ENCODE measurements around the gene SLC51A.

Gene SLC51A

DNA sequence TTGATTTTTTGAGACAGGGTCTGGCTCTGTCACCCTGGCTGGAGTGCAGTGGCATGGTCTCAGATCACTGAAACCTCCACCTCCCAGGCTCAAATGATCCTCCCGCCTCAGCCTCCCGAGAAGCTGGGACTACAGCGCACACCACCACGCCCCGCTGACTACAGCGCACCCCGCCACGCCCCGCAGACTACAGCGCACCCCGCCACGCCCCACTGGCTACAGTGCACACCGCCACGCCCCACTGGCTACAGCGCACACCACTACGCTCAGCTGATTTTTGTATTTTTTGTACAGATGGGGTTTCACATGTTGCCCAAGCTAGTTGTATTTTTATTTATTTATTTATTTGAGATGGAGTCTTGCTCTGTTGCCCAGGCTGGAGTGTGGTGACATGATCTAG is 35.6 kb downstream of the SLC51A start:
- no peak overlapping the region for H4K8ac ChIP-seq (ENCODE audit: low read depth, low read length)
- no peak overlapping the region for H2BK120ac ChIP-seq (ENCODE audit: low read depth, low read length)
- H3K4me3 ChIP-seq (ENCODE audit: low read length in 2 of 2) = no peak overlapping the region
- H3K9ac ChIP-seq (ENCODE audit: low read depth, low read length, poor library complexity) = no peak overlapping the region
- H3K4me2 ChIP-seq (ENCODE audit: insufficient read depth, low read length, poor library complexity, severe bottlenecking) = no peak overlapping the region
- H3K9me3 ChIP-seq (replicated peaks in 1 of 2; ENCODE audit: control insufficient read depth in 2 of 2, insufficient read depth in 1 of 2, low read depth in 1 of 2, low read length in 2 of 2) = no peaks in the 10 kb centered on the region
- H2AFZ ChIP-seq (ENCODE audit: low read length) = no peak overlapping the region
- no peaks in the 10 kb centered on the region for H3K27me3 ChIP-seq (ENCODE audit: control insufficient read depth in 3 of 3, insufficient read depth in 3 of 3, low read depth in 1 of 3, low read length in 3 of 3)
- H2AK5ac ChIP-seq (ENCODE audit: low read depth, low read length) = no peak overlapping the region
- peaks cover 3% of the 10 kb centered on the region for H3K79me1 ChIP-seq (ENCODE audit: low read depth, low read length)
- no peak overlapping the region for H4K91ac ChIP-seq (ENCODE audit: low read depth, low read length, poor library complexity)
- H3K4me1 ChIP-seq (ENCODE audit: control insufficient read depth in 2 of 2, insufficient read depth in 1 of 2, low read depth in 1 of 2, low read length in 2 of 2) = no peaks in the 10 kb centered on the region
- H2BK12ac ChIP-seq (ENCODE audit: low read length) = no peak overlapping the region
- no peak overlapping the region for H3K27ac ChIP-seq (replicated peaks; ENCODE audit: low read length)
- no peak overlapping the region for H3K23ac ChIP-seq (ENCODE audit: low read depth, low read length, poor library complexity)
- DNase-seq (ENCODE audit: low spot score) = no peak
- H3K36me3 ChIP-seq (replicated peaks in 1 of 2; ENCODE audit: control insufficient read depth in 2 of 2, insufficient read depth in 2 of 2, low read length in 2 of 2) = peaks cover 6 to 30% of the 10 kb centered on the region in 2 donors
- no peak overlapping the region for H2BK5ac ChIP-seq (ENCODE audit: low read length)
- no peak overlapping the region for H3K14ac ChIP-seq (ENCODE audit: low read length)
- WGBS, 2 donors (ENCODE audit: extremely low coverage in 2 of 2, insufficient read length in 2 of 2, insufficient replicate concordance in 1 of 2) = no CpG with 5 or more reads among the region's 16 CpGs
- H2BK15ac ChIP-seq (ENCODE audit: low read length) = no peak overlapping the region
- H3K18ac ChIP-seq (ENCODE audit: low read length) = no peak overlapping the region
- no peak overlapping the region for H3K4ac ChIP-seq (ENCODE audit: low read length)

DNA sequence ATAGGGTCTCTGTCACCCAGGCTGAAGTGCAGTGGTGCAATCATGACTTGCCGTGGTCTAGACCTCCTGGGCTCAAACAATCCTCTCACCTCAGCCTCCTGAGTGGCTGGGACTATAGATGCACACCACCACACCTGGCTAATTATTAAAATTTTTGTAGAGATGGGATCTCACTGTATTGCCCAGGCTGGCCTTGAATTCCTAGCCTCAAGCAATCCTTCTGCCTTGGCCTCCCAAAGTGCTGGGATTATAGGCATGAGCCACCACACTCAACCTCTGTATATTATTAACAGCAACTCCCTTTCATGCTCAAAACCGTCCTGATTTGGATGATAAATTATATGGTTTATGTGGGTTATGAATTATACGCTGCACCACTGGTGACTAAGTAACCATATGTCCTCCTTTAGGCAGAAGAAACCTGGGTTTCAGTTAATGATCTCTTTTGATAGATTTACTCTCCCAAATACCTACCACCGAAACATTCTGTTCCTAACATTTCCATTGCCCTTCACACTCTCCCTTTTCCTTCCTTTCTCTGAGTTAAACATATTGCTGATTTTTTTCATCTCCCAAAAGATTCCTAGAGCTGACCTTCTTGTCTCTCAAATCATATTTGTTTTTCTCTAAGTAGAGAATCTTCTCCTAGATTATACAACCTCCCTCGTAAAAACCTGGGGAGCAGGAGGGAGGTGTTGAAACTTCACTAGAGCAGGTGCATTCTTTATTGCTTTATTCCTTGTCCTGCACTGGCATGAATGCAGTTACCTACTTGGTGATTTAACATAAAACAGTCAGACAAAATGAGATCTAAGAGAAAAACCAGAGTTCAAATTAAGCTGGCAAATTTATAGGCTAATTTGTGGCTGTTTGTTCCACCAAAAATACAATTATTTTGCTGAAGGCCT is 38.3 kb downstream of the SLC51A start:
- H3K4me2 ChIP-seq (ENCODE audit: insufficient read depth, low read length, poor library complexity, severe bottlenecking) = no peak overlapping the region
- H2BK12ac ChIP-seq (ENCODE audit: low read length) = no peak overlapping the region
- no peak for DNase-seq (ENCODE audit: low spot score)
- H3K9ac ChIP-seq (ENCODE audit: low read depth, low read length, poor library complexity) = no peak overlapping the region
- H3K23ac ChIP-seq (ENCODE audit: low read depth, low read length, poor library complexity) = no peak overlapping the region
- H3K36me3 ChIP-seq (replicated peaks in 1 of 2; ENCODE audit: control insufficient read depth in 2 of 2, insufficient read depth in 2 of 2, low read length in 2 of 2) = peaks cover 3 to 27% of the 10 kb centered on the region in 2 donors
- no peak overlapping the region for H4K91ac ChIP-seq (ENCODE audit: low read depth, low read length, poor library complexity)
- H3K4me1 ChIP-seq (ENCODE audit: control insufficient read depth in 2 of 2, insufficient read depth in 1 of 2, low read depth in 1 of 2, low read length in 2 of 2) = no peaks in the 10 kb centered on the region
- H2BK120ac ChIP-seq (ENCODE audit: low read depth, low read length) = no peak overlapping the region
- no peak overlapping the region for H3K27ac ChIP-seq (replicated peaks; ENCODE audit: low read length)
- no peak overlapping the region for H4K8ac ChIP-seq (ENCODE audit: low read depth, low read length)
- peaks cover 3% of the 10 kb centered on the region for H3K79me1 ChIP-seq (ENCODE audit: low read depth, low read length)
- no peaks in the 10 kb centered on the region for H3K27me3 ChIP-seq (ENCODE audit: control insufficient read depth in 3 of 3, insufficient read depth in 3 of 3, low read depth in 1 of 3, low read length in 3 of 3)
- H3K4me3 ChIP-seq (ENCODE audit: low read length in 2 of 2) = no peak overlapping the region
- H2AFZ ChIP-seq (ENCODE audit: low read length) = no peak overlapping the region
- no peak overlapping the region for H2BK5ac ChIP-seq (ENCODE audit: low read length)
- H3K4ac ChIP-seq (ENCODE audit: low read length) = no peak overlapping the region
- H2AK5ac ChIP-seq (ENCODE audit: low read depth, low read length) = no peak overlapping the region
- H3K18ac ChIP-seq (ENCODE audit: low read length) = no peak overlapping the region
- WGBS, 2 donors (ENCODE audit: extremely low coverage in 2 of 2, insufficient read length in 2 of 2, insufficient replicate concordance in 1 of 2) = no CpG with 5 or more reads among the region's 5 CpGs
- no peak overlapping the region for H3K14ac ChIP-seq (ENCODE audit: low read length)
- H3K9me3 ChIP-seq (replicated peaks in 1 of 2; ENCODE audit: control insufficient read depth in 2 of 2, insufficient read depth in 1 of 2, low read depth in 1 of 2, low read length in 2 of 2) = no peaks in the 10 kb centered on the region
- no peak overlapping the region for H2BK15ac ChIP-seq (ENCODE audit: low read length)

DNA sequence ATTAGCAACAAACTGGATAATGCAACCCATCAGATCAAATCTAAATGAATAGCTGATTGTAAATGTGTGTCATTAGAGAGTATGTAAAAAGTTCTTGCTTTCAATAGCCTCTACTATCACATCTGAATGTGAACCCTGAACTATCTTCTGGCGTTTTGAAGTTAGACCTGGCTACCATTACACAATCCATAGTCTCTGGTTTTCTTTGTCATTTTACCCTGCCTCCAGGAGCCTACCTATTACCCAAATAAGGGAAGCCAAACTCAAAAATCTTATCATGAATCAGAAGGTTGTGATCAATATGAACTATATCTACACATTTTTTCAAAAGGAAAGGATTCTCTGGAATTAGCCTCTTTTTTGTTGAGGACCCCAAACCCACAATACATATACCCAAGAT is 39.4 kb downstream of the SLC51A start:
- H2BK15ac ChIP-seq (ENCODE audit: low read length) = no peak overlapping the region
- H3K9me3 ChIP-seq (replicated peaks in 1 of 2; ENCODE audit: control insufficient read depth in 2 of 2, insufficient read depth in 1 of 2, low read depth in 1 of 2, low read length in 2 of 2) = no peaks in the 10 kb centered on the region
- no peaks in the 10 kb centered on the region for H3K27me3 ChIP-seq (ENCODE audit: control insufficient read depth in 3 of 3, insufficient read depth in 3 of 3, low read depth in 1 of 3, low read length in 3 of 3)
- H3K27ac ChIP-seq (replicated peaks; ENCODE audit: low read length) = no peak overlapping the region
- H3K14ac ChIP-seq (ENCODE audit: low read length) = no peak overlapping the region
- no peak for DNase-seq (ENCODE audit: low spot score)
- H3K4me2 ChIP-seq (ENCODE audit: insufficient read depth, low read length, poor library complexity, severe bottlenecking) = no peak overlapping the region
- no peak overlapping the region for H4K91ac ChIP-seq (ENCODE audit: low read depth, low read length, poor library complexity)
- H2AK5ac ChIP-seq (ENCODE audit: low read depth, low read length) = no peak overlapping the region
- WGBS, 2 donors (ENCODE audit: extremely low coverage in 2 of 2, insufficient read length in 2 of 2, insufficient replicate concordance in 1 of 2) = no CpG with 5 or more reads among the region's 1 CpG
- no peak overlapping the region for H2BK120ac ChIP-seq (ENCODE audit: low read depth, low read length)
- H3K4me1 ChIP-seq (ENCODE audit: control insufficient read depth in 2 of 2, insufficient read depth in 1 of 2, low read depth in 1 of 2, low read length in 2 of 2) = no peaks in the 10 kb centered on the region
- H3K18ac ChIP-seq (ENCODE audit: low read length) = no peak overlapping the region
- no peak overlapping the region for H3K4ac ChIP-seq (ENCODE audit: low read length)
- H3K23ac ChIP-seq (ENCODE audit: low read depth, low read length, poor library complexity) = no peak overlapping the region
- no peak overlapping the region for H2BK5ac ChIP-seq (ENCODE audit: low read length)
- peaks cover 2% of the 10 kb centered on the region for H3K79me1 ChIP-seq (ENCODE audit: low read depth, low read length)
- no peak overlapping the region for H2AFZ ChIP-seq (ENCODE audit: low read length)
- no peak overlapping the region for H3K4me3 ChIP-seq (ENCODE audit: low read length in 2 of 2)
- H2BK12ac ChIP-seq (ENCODE audit: low read length) = no peak overlapping the region
- peaks cover 3 to 32% of the 10 kb centered on the region in 2 donors for H3K36me3 ChIP-seq (replicated peaks in 1 of 2; ENCODE audit: control insufficient read depth in 2 of 2, insufficient read depth in 2 of 2, low read length in 2 of 2)
- H3K9ac ChIP-seq (ENCODE audit: low read depth, low read length, poor library complexity) = no peak overlapping the region
- H4K8ac ChIP-seq (ENCODE audit: low read depth, low read length) = no peak overlapping the region

DNA sequence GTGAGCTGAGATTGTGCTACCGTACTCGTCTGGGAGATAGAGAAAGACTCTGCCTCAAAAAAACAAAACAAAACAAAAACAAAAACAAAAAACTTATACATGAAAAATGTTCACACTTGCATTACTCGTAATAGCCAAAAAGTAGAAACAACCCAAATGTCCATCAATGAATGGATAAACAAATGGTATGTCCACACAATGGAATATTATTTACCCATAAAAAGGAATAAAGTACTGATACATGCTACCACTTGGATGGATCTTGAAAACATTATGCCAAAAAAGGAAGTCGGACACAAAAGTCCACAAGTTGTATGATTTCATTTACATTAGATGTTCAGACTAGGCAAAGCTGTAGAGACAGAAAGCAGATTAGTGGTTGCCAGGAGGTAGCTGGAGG is 44.5 kb downstream of the SLC51A start:
- H3K79me1 ChIP-seq (ENCODE audit: low read depth, low read length) = no peaks in the 10 kb centered on the region
- no peak overlapping the region for H3K18ac ChIP-seq (ENCODE audit: low read length)
- H4K8ac ChIP-seq (ENCODE audit: low read depth, low read length) = no peak overlapping the region
- peaks cover 0 to 1% of the 10 kb centered on the region in 2 donors for H3K4me1 ChIP-seq (ENCODE audit: control insufficient read depth in 2 of 2, insufficient read depth in 1 of 2, low read depth in 1 of 2, low read length in 2 of 2)
- no peak for DNase-seq (ENCODE audit: low spot score)
- peaks cover 0 to 4% of the 10 kb centered on the region in 2 donors for H3K9me3 ChIP-seq (replicated peaks in 1 of 2; ENCODE audit: control insufficient read depth in 2 of 2, insufficient read depth in 1 of 2, low read depth in 1 of 2, low read length in 2 of 2)
- H3K9ac ChIP-seq (ENCODE audit: low read depth, low read length, poor library complexity) = no peak overlapping the region
- H4K91ac ChIP-seq (ENCODE audit: low read depth, low read length, poor library complexity) = no peak overlapping the region
- no peak overlapping the region for H2AK5ac ChIP-seq (ENCODE audit: low read depth, low read length)
- H2BK15ac ChIP-seq (ENCODE audit: low read length) = no peak overlapping the region
- H3K27ac ChIP-seq (replicated peaks; ENCODE audit: low read length) = no peak overlapping the region
- no CpG with 5 or more reads among the region's 4 CpGs for WGBS, 2 donors (ENCODE audit: extremely low coverage in 2 of 2, insufficient read length in 2 of 2, insufficient replicate concordance in 1 of 2)
- H3K27me3 ChIP-seq (ENCODE audit: control insufficient read depth in 3 of 3, insufficient read depth in 3 of 3, low read depth in 1 of 3, low read length in 3 of 3) = no peaks in the 10 kb centered on the region
- H2BK5ac ChIP-seq (ENCODE audit: low read length) = no peak overlapping the region
- H2AFZ ChIP-seq (ENCODE audit: low read length) = no peak overlapping the region
- H2BK12ac ChIP-seq (ENCODE audit: low read length) = no peak overlapping the region
- no peak overlapping the region for H3K14ac ChIP-seq (ENCODE audit: low read length)
- H3K23ac ChIP-seq (ENCODE audit: low read depth, low read length, poor library complexity) = no peak overlapping the region
- peaks cover 3 to 36% of the 10 kb centered on the region in 2 donors for H3K36me3 ChIP-seq (replicated peaks in 1 of 2; ENCODE audit: control insufficient read depth in 2 of 2, insufficient read depth in 2 of 2, low read length in 2 of 2)
- no peak overlapping the region for H3K4ac ChIP-seq (ENCODE audit: low read length)
- no peak overlapping the region for H3K4me2 ChIP-seq (ENCODE audit: insufficient read depth, low read length, poor library complexity, severe bottlenecking)
- no peak overlapping the region for H3K4me3 ChIP-seq (ENCODE audit: low read length in 2 of 2)
- no peak overlapping the region for H2BK120ac ChIP-seq (ENCODE audit: low read depth, low read length)
